Myometrial cell (primary cell): Measurements from ENCODE around the gene CCND2. TPM values are rescaled to one million over a fixed set of nuclear protein-coding genes. Genes with fewer than 3 reads are reported as not detected.

Experiments used
- total RNA-seq: library from RNA; depleted of rRNA; stranded (reverse); fragments of >200 nt; gene quantifications from 2 replicates; pipeline ENCODE4 v1.2.3, GENCODE V29; 2015

Gene CCND2
- 10.4 and 11.9 TPM in 2 replicates for total RNA-seq

GRCh38 chr12:4273652-4274395 is at the start of gene CCND2:
Gene CCND2 (plus strand): TSS chr12:4273762. CDS start chr12:4274041, 279 bp downstream.

GRCh38 chr12:4320853-4321701 is 47.5 kb downstream of the CCND2 start, which contains the start of gene TIGAR:
Gene TIGAR (plus strand): TSS chr12:4321213. CDS start chr12:4321272, 59 bp downstream.

Other genes with a start within 250 kb of the CCND2 start
- gene TIGAR, start 47.5 kb downstream of the CCND2 start, total RNA-seq = 19.0 and 20.6 TPM in 2 replicates
- gene FGF23, start 106.0 kb downstream of the CCND2 start, total RNA-seq = not detected in 2 replicates
- gene FGF6, start 172.1 kb downstream of the CCND2 start, total RNA-seq = not detected in 2 replicates